ENCODE results near the gene TCF7L2.

The TCF7L2 gene

DNA sequence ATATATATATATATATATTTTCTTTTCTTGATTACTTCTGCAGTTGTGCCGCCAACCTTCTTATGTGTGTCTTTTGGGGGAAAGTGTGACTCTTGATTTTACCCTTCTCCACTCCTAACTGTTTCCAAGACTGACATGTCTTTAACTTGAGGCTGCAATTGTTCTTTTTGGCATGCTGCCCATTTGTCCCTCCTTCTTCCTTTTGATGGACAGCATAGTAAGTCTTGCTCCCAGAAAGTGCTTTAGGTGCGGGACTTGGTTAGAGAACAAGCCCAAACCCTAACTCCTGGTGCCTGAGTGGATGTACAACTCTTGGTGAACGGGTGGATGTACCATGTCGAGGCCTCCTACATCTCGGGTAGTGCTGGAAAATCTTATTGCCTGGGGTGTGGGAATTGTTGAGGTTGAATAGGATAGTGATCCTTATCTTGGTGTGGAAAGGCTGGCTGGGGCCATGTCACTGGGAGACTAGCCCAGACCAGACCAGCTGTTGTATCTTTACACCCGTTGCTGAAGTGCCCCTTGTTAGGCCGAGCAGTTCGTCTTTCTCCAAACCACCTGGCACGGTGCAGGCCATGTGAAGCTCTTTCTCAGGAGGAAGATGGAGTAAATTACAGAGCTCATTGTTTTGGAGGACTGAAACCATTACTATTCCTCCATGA, 16.3 kb downstream of the TCF7L2 start:
- peaks cover 72% of the 10 kb centered on the region for H3K36me3 ChIP-seq (ENCODE audit: control insufficient read depth, insufficient read depth, low read length)
- H3K4me3 ChIP-seq (ENCODE audit: extremely low read depth, insufficient read depth, low read length, poor library complexity, severe bottlenecking) = no peak overlapping the region
- peaks cover 45% of the 10 kb centered on the region for H3K4me1 ChIP-seq (ENCODE audit: control insufficient read depth, insufficient read depth, low read length, poor library complexity, severe bottlenecking)
- no peaks in the 10 kb centered on the region for H3K9me3 ChIP-seq (ENCODE audit: control insufficient read depth, low read length)
- no peak overlapping the region for H3K27ac ChIP-seq (ENCODE audit: low read depth, low read length, severe bottlenecking)
- 87 to 100% methylated on average over 4 to 6 of the region's 9 CpGs for WGBS, 2 experiments (ENCODE audit: insufficient coverage in 2 of 2)

DNA sequence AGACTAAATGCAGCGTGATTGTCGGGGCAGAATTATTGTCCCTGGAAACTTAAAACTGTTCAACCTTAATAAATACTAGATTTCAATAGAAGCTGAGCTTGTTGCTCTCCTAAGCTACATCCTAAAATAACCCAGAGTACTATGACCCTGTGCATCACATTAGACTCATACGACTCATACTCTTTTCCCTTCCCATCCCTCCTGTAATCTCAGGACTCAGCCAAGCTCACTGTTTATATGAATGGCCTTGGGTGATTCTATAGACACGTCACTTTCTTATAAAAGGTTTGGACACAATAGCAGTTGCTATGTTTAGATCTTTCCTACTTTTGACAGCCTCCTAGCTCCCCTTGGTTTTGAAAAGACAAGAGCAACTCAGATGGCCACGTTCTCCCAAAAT, 17.2 kb downstream of the TCF7L2 start:
- peaks cover 68% of the 10 kb centered on the region for H3K36me3 ChIP-seq (ENCODE audit: control insufficient read depth, insufficient read depth, low read length)
- no peak overlapping the region for H3K27ac ChIP-seq (ENCODE audit: low read depth, low read length, severe bottlenecking)
- WGBS, 2 experiments (ENCODE audit: insufficient coverage in 2 of 2) = 91 to 100% methylated on average over 2 to 4 of the region's 5 CpGs
- H3K9me3 ChIP-seq (ENCODE audit: control insufficient read depth, low read length) = no peaks in the 10 kb centered on the region
- H3K4me1 ChIP-seq (ENCODE audit: control insufficient read depth, insufficient read depth, low read length, poor library complexity, severe bottlenecking) = peaks cover 36% of the 10 kb centered on the region
- H3K4me3 ChIP-seq (ENCODE audit: extremely low read depth, insufficient read depth, low read length, poor library complexity, severe bottlenecking) = no peak overlapping the region

DNA sequence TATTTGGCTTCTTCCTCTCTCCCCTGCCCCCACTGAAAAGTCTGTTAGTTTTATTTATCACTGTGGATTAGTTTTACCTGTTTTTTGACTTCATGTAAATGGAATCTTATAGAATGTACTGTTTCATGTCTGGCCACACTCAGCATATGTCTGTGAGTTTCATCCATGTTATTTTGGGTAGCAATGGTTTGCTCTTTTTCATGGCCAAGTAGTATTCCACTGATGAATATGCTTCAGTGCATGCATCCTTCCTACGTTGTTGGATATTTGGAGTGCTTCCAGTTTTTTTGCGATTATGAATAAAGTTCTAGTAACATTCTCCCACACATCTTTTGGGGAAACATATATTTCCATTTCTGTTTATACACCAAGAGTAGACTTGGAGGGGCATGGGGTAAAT, 19.1 kb downstream of the TCF7L2 start:
- Histone ChIP-seq H3K36me3 (ENCODE audit: control insufficient read depth, insufficient read depth, low read length) (peaks cover 75% of the 10 kb centered on the region), H3K27ac (ENCODE audit: low read depth, low read length, severe bottlenecking) (no peak overlapping the region), H3K9me3 (ENCODE audit: control insufficient read depth, low read length) (no peaks in the 10 kb centered on the region), H3K4me3 (ENCODE audit: extremely low read depth, insufficient read depth, low read length, poor library complexity, severe bottlenecking) (no peak overlapping the region), H3K4me1 (ENCODE audit: control insufficient read depth, insufficient read depth, low read length, poor library complexity, severe bottlenecking) (peaks cover 19% of the 10 kb centered on the region)
- 100% methylated on average over 1 of the region's 2 CpGs; no CpG with 5 or more reads in 1 of the 2 experiments for WGBS, 2 experiments (ENCODE audit: insufficient coverage in 2 of 2)

DNA sequence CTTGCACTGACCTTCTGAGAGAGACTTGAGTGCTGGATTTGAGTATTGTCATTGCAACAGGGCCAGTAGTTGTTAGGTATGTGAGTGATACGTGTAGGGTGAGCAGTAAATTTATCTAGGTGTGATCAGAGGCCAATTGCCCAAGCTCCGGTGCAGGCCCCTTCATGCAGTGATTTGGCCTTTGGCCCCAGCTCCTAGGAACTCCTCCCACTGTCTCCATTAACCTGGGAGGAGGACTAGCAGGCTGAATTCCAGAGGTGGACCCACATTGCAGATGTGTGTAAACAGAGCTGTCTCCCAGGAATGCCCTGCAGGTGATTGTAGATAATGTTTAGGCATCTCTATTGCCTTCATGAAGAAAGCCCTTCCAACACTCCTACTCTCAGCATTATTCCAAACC, 19.5 kb downstream of the TCF7L2 start:
- Histone ChIP-seq H3K4me3 (ENCODE audit: extremely low read depth, insufficient read depth, low read length, poor library complexity, severe bottlenecking) (no peak overlapping the region), H3K27ac (ENCODE audit: low read depth, low read length, severe bottlenecking) (no peak overlapping the region), H3K9me3 (ENCODE audit: control insufficient read depth, low read length) (no peaks in the 10 kb centered on the region), H3K4me1 (ENCODE audit: control insufficient read depth, insufficient read depth, low read length, poor library complexity, severe bottlenecking) (peaks cover 15% of the 10 kb centered on the region), H3K36me3 (ENCODE audit: control insufficient read depth, insufficient read depth, low read length) (peaks cover 73% of the 10 kb centered on the region)
- 94% methylated on average over 2 of the region's 2 CpGs; no CpG with 5 or more reads in 1 of the 2 experiments for WGBS, 2 experiments (ENCODE audit: insufficient coverage in 2 of 2)

DNA sequence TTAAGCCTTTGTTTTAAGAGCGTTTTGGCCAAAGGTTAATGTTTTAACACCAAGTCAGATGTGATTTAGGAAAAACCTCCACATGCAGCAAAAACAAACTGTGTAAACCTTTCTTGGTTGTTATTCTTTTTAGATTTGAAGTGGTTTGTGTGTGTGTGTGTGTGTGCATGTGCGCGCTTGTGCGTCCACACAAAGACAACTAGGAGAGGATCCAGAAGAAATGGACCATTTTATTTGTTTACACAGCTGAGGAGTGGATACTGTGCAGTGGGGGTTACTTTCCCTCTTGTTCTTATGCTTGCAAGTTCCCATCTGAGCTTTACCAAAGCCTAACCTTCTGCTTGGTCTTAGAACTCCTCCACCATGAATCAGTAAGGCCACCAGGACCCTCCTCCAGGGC, 20.0 kb downstream of the TCF7L2 start:
- WGBS, 2 experiments (ENCODE audit: insufficient coverage in 2 of 2) = 90 to 100% methylated on average over 2 to 3 of the region's 4 CpGs

DNA sequence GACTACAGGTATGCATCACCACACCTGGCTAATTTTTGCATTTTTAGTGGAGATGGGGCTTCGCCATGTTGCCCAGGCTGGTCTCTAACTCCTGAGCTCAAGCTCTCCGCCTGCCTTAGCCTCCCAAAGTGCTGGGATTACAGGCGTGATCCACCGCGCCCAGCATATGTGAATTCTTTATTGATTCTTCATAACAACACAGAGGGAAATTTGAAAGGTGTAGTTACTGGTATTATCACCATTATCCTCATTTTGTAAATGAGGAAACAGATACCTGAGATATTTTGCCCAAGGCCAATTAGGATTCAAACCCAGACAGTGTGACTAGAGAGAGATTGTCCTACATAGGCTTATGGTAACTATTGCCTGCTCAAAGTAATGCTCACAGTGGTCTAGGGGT, 22.6 kb downstream of the TCF7L2 start:
- Histone ChIP-seq H3K4me1 (ENCODE audit: control insufficient read depth, insufficient read depth, low read length, poor library complexity, severe bottlenecking) (no peaks in the 10 kb centered on the region), H3K9me3 (ENCODE audit: control insufficient read depth, low read length) (no peaks in the 10 kb centered on the region), H3K36me3 (ENCODE audit: control insufficient read depth, insufficient read depth, low read length) (peaks cover 72% of the 10 kb centered on the region), H3K27ac (ENCODE audit: low read depth, low read length, severe bottlenecking) (no peak overlapping the region), H3K4me3 (ENCODE audit: extremely low read depth, insufficient read depth, low read length, poor library complexity, severe bottlenecking) (no peak overlapping the region)
- 80 to 100% methylated on average over 1 to 2 of the region's 5 CpGs for WGBS, 2 experiments (ENCODE audit: insufficient coverage in 2 of 2)

More for the DNA sequence above, 20.0 kb downstream of the TCF7L2 start:
- Histone ChIP-seq H3K4me3 (ENCODE audit: extremely low read depth, insufficient read depth, low read length, poor library complexity, severe bottlenecking) (no peak overlapping the region), H3K4me1 (ENCODE audit: control insufficient read depth, insufficient read depth, low read length, poor library complexity, severe bottlenecking) (peaks cover 10% of the 10 kb centered on the region), H3K27ac (ENCODE audit: low read depth, low read length, severe bottlenecking) (no peak overlapping the region), H3K36me3 (ENCODE audit: control insufficient read depth, insufficient read depth, low read length) (peaks cover 72% of the 10 kb centered on the region), H3K9me3 (ENCODE audit: control insufficient read depth, low read length) (no peaks in the 10 kb centered on the region)

DNA sequence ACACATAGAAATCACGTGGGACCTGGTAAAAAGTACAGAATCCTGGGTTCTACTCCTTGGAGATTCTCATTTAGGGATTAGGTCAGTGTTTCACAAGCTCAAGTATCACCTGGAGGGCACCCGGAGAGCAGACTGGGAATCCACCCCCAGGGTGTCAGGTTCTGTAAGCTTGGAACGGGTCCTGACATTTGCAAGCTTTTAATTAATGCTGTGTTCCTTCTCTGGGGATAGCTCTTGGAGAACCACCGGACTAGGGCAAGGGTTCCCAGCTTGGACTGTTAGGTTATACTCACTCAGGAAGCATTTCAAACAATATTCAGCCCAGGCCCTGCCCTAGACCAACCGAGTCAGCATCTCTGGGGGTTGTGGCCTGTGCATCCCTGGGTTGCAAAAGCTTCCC, 23.0 kb downstream of the TCF7L2 start:
- H3K36me3 ChIP-seq (ENCODE audit: control insufficient read depth, insufficient read depth, low read length) = peaks cover 70% of the 10 kb centered on the region
- H3K27ac ChIP-seq (ENCODE audit: low read depth, low read length, severe bottlenecking) = no peak overlapping the region
- 86 to 94% methylated on average over 4 to 5 of the region's 5 CpGs for WGBS, 2 experiments (ENCODE audit: insufficient coverage in 2 of 2)
- no peak overlapping the region for H3K4me3 ChIP-seq (ENCODE audit: extremely low read depth, insufficient read depth, low read length, poor library complexity, severe bottlenecking)
- H3K9me3 ChIP-seq (ENCODE audit: control insufficient read depth, low read length) = no peaks in the 10 kb centered on the region
- H3K4me1 ChIP-seq (ENCODE audit: control insufficient read depth, insufficient read depth, low read length, poor library complexity, severe bottlenecking) = no peaks in the 10 kb centered on the region

DNA sequence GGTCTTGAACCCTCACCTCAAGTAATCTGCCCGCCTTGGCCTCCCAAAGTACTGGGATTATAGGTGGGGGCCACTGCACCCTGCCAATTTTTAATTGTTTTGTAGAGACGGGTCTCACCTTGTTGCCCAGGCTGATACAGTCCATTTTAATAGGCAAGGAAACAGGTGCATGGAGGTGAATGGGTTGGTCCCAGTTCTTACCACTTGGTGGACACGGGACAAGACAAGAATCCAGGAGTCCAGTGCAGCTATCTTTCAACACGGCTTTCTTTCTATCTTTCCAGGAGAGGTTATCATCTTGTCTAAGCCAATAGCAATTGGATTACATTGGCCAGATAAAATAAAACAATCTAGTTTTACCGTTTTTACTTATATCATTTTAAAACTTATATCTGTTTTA, 23.8 kb downstream of the TCF7L2 start:
- Histone ChIP-seq H3K4me1 (ENCODE audit: control insufficient read depth, insufficient read depth, low read length, poor library complexity, severe bottlenecking) (no peaks in the 10 kb centered on the region), H3K9me3 (ENCODE audit: control insufficient read depth, low read length) (no peaks in the 10 kb centered on the region), H3K4me3 (ENCODE audit: extremely low read depth, insufficient read depth, low read length, poor library complexity, severe bottlenecking) (no peak overlapping the region), H3K36me3 (ENCODE audit: control insufficient read depth, insufficient read depth, low read length) (peaks cover 63% of the 10 kb centered on the region), H3K27ac (ENCODE audit: low read depth, low read length, severe bottlenecking) (no peak overlapping the region)
- 95 to 100% methylated on average over 2 to 3 of the region's 5 CpGs for WGBS, 2 experiments (ENCODE audit: insufficient coverage in 2 of 2)

DNA sequence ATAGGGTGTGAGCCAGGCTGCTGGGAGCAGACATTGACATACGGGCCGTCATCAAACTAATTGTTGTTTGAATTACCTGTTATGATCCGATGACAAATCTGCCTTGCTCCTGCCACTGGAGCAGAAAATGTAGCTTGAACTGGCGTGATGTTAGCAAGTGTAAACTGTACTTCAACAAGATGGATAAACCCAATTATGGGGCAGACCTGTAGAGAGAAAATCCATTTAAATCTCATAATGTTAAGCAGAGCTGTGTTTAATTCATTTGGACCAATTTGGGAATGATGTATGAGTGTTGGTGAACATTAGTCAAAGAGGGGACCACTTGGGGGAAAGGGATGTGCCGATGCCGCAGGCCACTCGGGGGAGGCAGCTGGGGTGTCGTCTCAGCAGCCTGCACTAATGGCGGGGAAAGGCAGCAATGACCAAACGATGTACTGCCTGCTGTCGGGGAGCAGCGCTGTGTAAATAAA, 27.4 kb downstream of the TCF7L2 start:
- Histone ChIP-seq H3K27ac (ENCODE audit: low read depth, low read length, severe bottlenecking) (no peak overlapping the region), H3K36me3 (ENCODE audit: control insufficient read depth, insufficient read depth, low read length) (peaks cover 62% of the 10 kb centered on the region), H3K4me1 (ENCODE audit: control insufficient read depth, insufficient read depth, low read length, poor library complexity, severe bottlenecking) (peaks cover 16% of the 10 kb centered on the region), H3K4me3 (ENCODE audit: extremely low read depth, insufficient read depth, low read length, poor library complexity, severe bottlenecking) (no peak overlapping the region), H3K9me3 (ENCODE audit: control insufficient read depth, low read length) (no peaks in the 10 kb centered on the region)
- WGBS, 2 experiments (ENCODE audit: insufficient coverage in 2 of 2) = 89 to 97% methylated on average over 9 to 12 of the region's 12 CpGs

DNA sequence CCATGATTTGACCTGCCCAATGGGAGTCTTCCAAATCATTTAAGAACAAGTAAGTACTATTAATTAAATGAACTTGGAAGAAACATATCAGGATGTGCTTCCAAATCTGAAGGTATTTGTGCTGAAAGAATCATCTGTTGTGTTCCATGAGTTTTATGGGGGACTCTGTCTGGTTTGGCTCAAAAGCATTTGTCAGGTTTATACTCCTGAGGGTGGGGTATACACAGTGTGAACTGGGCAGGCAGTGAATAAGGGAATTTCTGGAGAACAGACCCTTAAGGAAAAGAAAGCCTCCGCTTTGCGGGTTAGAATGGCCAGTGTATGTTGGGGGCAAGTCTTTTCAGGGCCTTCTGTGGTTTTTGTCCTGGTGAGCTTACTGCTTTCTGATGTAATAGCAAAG, 29.9 kb downstream of the TCF7L2 start:
- 90% methylated on average over 2 of the region's 2 CpGs; no CpG with 5 or more reads in 1 of the 2 experiments for WGBS, 2 experiments (ENCODE audit: insufficient coverage in 2 of 2)
- Histone ChIP-seq H3K4me3 (ENCODE audit: extremely low read depth, insufficient read depth, low read length, poor library complexity, severe bottlenecking) (no peak overlapping the region), H3K9me3 (ENCODE audit: control insufficient read depth, low read length) (no peaks in the 10 kb centered on the region), H3K4me1 (ENCODE audit: control insufficient read depth, insufficient read depth, low read length, poor library complexity, severe bottlenecking) (peaks cover 38% of the 10 kb centered on the region), H3K27ac (ENCODE audit: low read depth, low read length, severe bottlenecking) (no peak overlapping the region), H3K36me3 (ENCODE audit: control insufficient read depth, insufficient read depth, low read length) (peaks cover 49% of the 10 kb centered on the region)

DNA sequence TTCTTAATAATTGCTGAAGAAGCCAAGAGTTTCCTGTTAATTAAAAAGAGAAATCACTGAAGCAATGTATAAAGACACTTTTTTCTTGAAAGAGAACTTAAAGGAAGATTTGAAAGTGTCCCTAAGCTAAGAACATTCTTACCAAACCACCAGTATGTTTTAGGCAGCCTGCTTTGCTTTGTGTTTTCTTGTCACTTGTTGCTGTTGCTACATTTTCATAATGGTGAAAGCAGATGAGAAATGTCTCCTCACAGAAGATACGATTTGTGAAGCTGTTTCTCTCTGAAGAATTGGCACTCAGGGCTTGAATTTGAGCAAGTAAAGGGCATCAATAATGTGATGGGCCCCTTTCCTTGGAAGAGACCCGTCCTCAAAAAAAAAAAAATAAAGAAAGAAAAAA, 30.9 kb downstream of the TCF7L2 start:
- 88 to 100% methylated on average over 1 of the region's 2 CpGs for WGBS, 2 experiments (ENCODE audit: insufficient coverage in 2 of 2)
- no peak overlapping the region for H3K27ac ChIP-seq (ENCODE audit: low read depth, low read length, severe bottlenecking)
- H3K36me3 ChIP-seq (ENCODE audit: control insufficient read depth, insufficient read depth, low read length) = peaks cover 43% of the 10 kb centered on the region
- H3K4me1 ChIP-seq (ENCODE audit: control insufficient read depth, insufficient read depth, low read length, poor library complexity, severe bottlenecking) = peaks cover 47% of the 10 kb centered on the region
- no peaks in the 10 kb centered on the region for H3K9me3 ChIP-seq (ENCODE audit: control insufficient read depth, low read length)
- H3K4me3 ChIP-seq (ENCODE audit: extremely low read depth, insufficient read depth, low read length, poor library complexity, severe bottlenecking) = no peak overlapping the region

Data from mesodermal cell (in vitro differentiated cells).